Activated B cell treated with CpG ODN at 0.5 μM for 24 hours (primary cell): Measurements from ENCODE around the gene FCHSD1. TPM values are rescaled to one million over a fixed set of nuclear protein-coding genes. Genes with fewer than 3 reads are reported as not detected.

ENCODE experiments used
- ATAC-seq: fragments of 200-7000 bp; cut with Tn5 transposase; one replicate; pipeline ENCODE4 v1.10.0; 2021; ENCODE audit warnings: low read depth, mild to moderate bottlenecking, moderate library complexity
- CTCF ChIA-PET: fragments of 350-600 bp; sonication (Branson Sonifier 250); formaldehyde crosslinking; loops from one replicate; lab custom pipeline; 2021; ENCODE audit warnings: antibody characterized with exemption; lab: Charles Lee
- POLR2A ChIA-PET: fragments of 350-600 bp; sonication (Branson Sonifier 250); formaldehyde crosslinking; loops from one replicate; lab custom pipeline; 2021; ENCODE audit warnings: antibody characterized with exemption; lab: Charles Lee
- DNase-seq: peaks from one replicate; pipeline ENCODE4 v3.0.0; 2022
- H3K27ac Mint-ChIP-seq: one replicate; pipeline ENCODE4 v1.8.0; 2020; ENCODE audit warnings: mixed read lengths
- H3K27me3 Mint-ChIP-seq: one replicate; pipeline ENCODE4 v1.8.0; 2021; ENCODE audit warnings: mixed read lengths
- H3K36me3 Mint-ChIP-seq: one replicate; pipeline ENCODE4 v1.8.0; 2021; ENCODE audit warnings: low read depth, mixed read lengths
- H3K4me1 Mint-ChIP-seq: one replicate; pipeline ENCODE4 v1.8.0; 2021; ENCODE audit warnings: mixed read lengths
- H3K4me3 Mint-ChIP-seq: one replicate; pipeline ENCODE4 v1.8.0; 2020; ENCODE audit warnings: mild to moderate bottlenecking, mixed read lengths
- H3K9me3 Mint-ChIP-seq: one replicate; pipeline ENCODE4 v1.8.0; 2020; ENCODE audit warnings: mixed read lengths
- CTCF ChIP-seq: fragments of 200-600 bp; IDR thresholded peaks from one replicate; pipeline ENCODE4 v1.8.0; 2022; ENCODE audit warnings: antibody characterized with exemption, mild to moderate bottlenecking
- intact Hi-C: fragments of 100-400 bp; cut with micrococcal nuclease; formaldehyde crosslinking; loops from one replicate; pipeline ENCODE4 v1.15.1; 2024
- total RNA-seq: library from RNA; stranded (reverse); gene quantifications from 2 replicates; pipeline ENCODE4 v1.2.3, GENCODE V29; 2022

The FCHSD1 gene
- total RNA-seq, 1 donor from 2014 or later, result 79.5 TPM

DNA sequence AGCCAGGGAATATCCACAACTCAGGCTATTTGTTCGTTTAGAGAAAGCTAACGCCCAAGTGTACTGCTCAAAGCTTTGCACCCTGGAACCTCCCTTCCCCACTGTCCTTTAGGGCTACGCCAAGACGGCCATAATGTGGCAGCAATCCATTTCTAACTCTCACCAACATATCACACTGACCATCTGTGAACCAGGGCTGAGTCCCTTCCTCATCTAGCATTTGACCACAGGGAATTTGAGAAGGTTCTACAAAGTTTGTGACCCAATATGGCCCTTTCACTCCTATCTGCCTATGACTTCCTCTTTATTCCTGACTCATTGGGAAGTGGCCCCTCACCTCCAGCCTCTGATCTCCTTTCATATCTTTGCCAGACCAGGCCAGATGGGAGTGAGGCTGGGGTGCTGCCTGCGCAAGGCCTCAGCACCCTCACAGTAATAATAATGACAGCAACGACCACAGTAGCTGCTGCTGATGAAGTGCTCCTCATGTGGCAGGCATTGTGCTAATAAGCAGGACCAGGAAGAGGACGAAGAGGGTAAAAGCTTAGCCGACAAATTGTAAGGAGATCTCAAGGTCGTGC is 40.2 kb upstream of the FCHSD1 start:
- DNase-seq, result no peak
- H3K27ac Mint-ChIP-seq, result no peak overlapping the region
- no peak for ATAC-seq
- peaks cover 46% of the 10 kb centered on the region for H3K27me3 Mint-ChIP-seq
- intact Hi-C loops, result loop anchor here (5.0 kb wide), 1 partner anchor 1006 kb away; no protein-coding TSS in a partner anchor
- peaks cover 11% of the 10 kb centered on the region for H3K4me1 Mint-ChIP-seq
- no peak overlapping the region for H3K4me3 Mint-ChIP-seq
- ChIA-PET CTCF (interaction anchor here (0.6 to 9.3 kb wide), 35 partner anchors 8 to 1056 kb away, joined by 3 to 133 read pairs (median 5); partner anchors contain the start of genes DELE1, FCHSD1, GNPDA1 and PCDH1), POLR2A (interaction anchor here (0.6 to 1.4 kb wide), 7 partner anchors 10 to 278 kb away, joined by 3 to 7 read pairs (median 4); partner anchors contain the start of genes DELE1, FCHSD1 and RNF14)
- no peaks in the 10 kb centered on the region for H3K36me3 Mint-ChIP-seq
- TF ChIP-seq CTCF, result no peak
- H3K9me3 Mint-ChIP-seq, result no peaks in the 10 kb centered on the region

DNA sequence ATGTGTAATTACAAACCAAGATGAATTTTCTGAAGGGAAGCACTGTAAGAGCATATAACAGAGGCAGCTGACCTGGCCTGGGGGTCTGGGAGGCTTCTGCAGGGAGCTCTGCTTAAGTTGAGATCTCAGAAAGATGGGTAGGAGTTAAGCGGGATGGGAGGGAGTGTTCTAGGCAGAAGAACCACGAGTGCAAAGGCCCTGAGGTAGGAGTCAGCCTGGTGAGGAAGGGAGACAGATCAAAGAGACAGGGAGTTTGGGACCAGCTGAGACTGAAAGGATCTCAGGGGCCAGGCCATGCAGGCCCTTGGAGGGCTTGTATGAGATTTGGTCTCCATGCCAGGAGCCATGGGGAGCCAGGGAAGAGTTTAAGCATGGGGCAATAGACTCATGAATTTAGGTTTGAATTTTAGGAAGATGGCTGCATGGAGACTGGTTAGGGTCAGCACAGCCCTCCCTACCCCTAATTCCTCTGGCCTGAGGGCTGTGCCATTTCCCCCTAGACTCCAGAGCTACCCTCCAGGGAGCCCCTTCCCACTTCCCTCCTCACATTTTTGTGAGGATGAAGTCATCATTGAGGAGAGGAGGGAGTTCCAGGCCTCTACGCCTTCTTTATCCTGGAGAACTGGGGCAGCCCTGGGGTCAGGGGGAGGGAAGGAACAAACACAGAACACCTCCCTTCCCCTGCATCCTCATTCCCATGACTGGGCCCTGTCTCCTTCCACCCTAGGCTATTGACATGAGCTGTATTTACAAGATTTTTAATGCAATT is 35.6 kb upstream of the FCHSD1 start:
- H3K4me3 Mint-ChIP-seq, result no peak overlapping the region
- H3K36me3 Mint-ChIP-seq, result no peaks in the 10 kb centered on the region
- peaks cover 17% of the 10 kb centered on the region for H3K4me1 Mint-ChIP-seq
- DNase-seq, result no peak
- intact Hi-C loops, result no loop called here
- POLR2A ChIA-PET, result no interaction called here
- CTCF ChIA-PET, result interaction anchor here (1.1 kb wide), 2 partner anchors 274 to 329 kb away, joined by 3 read pairs; no protein-coding TSS in a partner anchor
- H3K9me3 Mint-ChIP-seq, result no peaks in the 10 kb centered on the region
- no peak for TF ChIP-seq CTCF
- peaks cover 30% of the 10 kb centered on the region for H3K27me3 Mint-ChIP-seq
- no peak overlapping the region for H3K27ac Mint-ChIP-seq
- no peak for ATAC-seq

DNA sequence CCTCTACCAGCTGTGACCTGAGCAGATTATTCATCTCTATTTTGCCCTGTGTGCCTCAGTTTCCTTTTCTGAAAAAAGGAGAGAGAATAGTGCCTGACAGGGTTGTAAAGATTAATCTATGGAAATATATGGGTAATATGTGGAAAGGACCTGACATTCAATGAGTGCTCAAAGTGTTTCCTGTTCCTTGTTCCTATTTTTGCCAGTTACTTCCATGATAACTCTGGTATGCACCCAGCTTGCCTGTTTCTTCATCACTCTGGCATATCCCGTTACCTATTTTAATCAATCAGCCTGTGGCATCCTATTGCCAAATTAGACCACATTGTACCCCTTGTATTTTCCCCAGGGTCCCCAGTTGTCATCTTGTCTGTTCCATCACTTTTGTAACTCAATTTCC is 34.4 kb upstream of the FCHSD1 start:
- H3K27ac Mint-ChIP-seq, result no peak overlapping the region
- intact Hi-C loops, result no loop called here
- H3K9me3 Mint-ChIP-seq, result no peaks in the 10 kb centered on the region
- H3K36me3 Mint-ChIP-seq, result no peaks in the 10 kb centered on the region
- CTCF ChIA-PET, result no interaction called here
- H3K4me1 Mint-ChIP-seq, result peaks cover 23% of the 10 kb centered on the region
- H3K4me3 Mint-ChIP-seq, result no peak overlapping the region
- H3K27me3 Mint-ChIP-seq, result peaks cover 19% of the 10 kb centered on the region
- DNase-seq (no peak), ATAC-seq (no peak)
- POLR2A ChIA-PET, result no interaction called here
- TF ChIP-seq CTCF, result no peak

- ChIA-PET POLR2A (interaction anchor here (0.6 to 1.9 kb wide), 12 partner anchors 14 to 319 kb away, joined by 3 to 15 read pairs (median 5); partner anchors contain the start of genes DELE1, FCHSD1 and RNF14), CTCF (interaction anchor here (0.7 to 1.7 kb wide), 6 partner anchors 9 to 459 kb away, joined by 3 to 16 read pairs (median 4); partner anchors contain the start of gene RNF14)
- intact Hi-C loops, result loop anchor here (2.0 kb wide), 1 partner anchor 33 kb away; the partner anchor contains the start of gene FCHSD1
- H3K27me3 Mint-ChIP-seq, result peaks cover 10% of the 10 kb centered on the region
- H3K27ac Mint-ChIP-seq, result no peak overlapping the region
- ATAC-seq (no peak), DNase-seq (no peak)
- H3K4me1 Mint-ChIP-seq, result peaks cover 23% of the 10 kb centered on the region
- H3K4me3 Mint-ChIP-seq, result no peak overlapping the region
- no peaks in the 10 kb centered on the region for H3K36me3 Mint-ChIP-seq
- TF ChIP-seq CTCF, result no peak
- no peaks in the 10 kb centered on the region for H3K9me3 Mint-ChIP-seq
These were observed 32.5 kb upstream of the FCHSD1 start for GRCh38 chr5:141683596-141684141.
